Bronchial epithelial cell (primary cell): ENCODE data around the gene CUBN. TPM values are rescaled to one million over a fixed set of nuclear protein-coding genes. Genes with fewer than 3 reads are reported as not detected.

Source experiments
- DNase-seq: peaks from one replicate; pipeline ENCODE4 v3.0.0-alpha.2; 2010; ENCODE audit warnings: low read depth
- FAIRE-seq: peaks from 2 replicates; lab custom pipeline; 2011; peaks lifted over from hg19 to GRCh38; lab: Jason Lieb, UNC
- H3K27me3 ChIP-seq: 2 replicates; pipeline ENCODE4 v1.5.1; 2011; ENCODE audit warnings: low read length; ENCODE audit not compliant: control insufficient read depth, insufficient read depth
- H3K36me3 ChIP-seq: 2 replicates; pipeline ENCODE4 v1.5.1; 2011; ENCODE audit warnings: low read length; ENCODE audit not compliant: control insufficient read depth, insufficient read depth
- H3K4me3 ChIP-seq: 2 replicates; pipeline ENCODE4 v1.5.1; 2011; ENCODE audit warnings: mild to moderate bottlenecking, low read depth, low read length, control low read depth
- CTCF ChIP-seq: IDR thresholded peaks from 2 replicates; pipeline ENCODE4 v1.5.1; 2011; ENCODE audit warnings: mild to moderate bottlenecking, moderate library complexity, low read length, control low read depth, inconsistent platforms; ENCODE audit not compliant: insufficient read depth, severe bottlenecking
- total RNA-seq: library from RNA; depleted of rRNA; stranded (reverse); fragments of >200 nt; gene quantifications from 2 replicates; pipeline ENCODE4 v1.2.1, GENCODE V29; 2014

The CUBN gene
- total RNA-seq, 1 donor from 2014 or later, result 0.53 TPM

DNA sequence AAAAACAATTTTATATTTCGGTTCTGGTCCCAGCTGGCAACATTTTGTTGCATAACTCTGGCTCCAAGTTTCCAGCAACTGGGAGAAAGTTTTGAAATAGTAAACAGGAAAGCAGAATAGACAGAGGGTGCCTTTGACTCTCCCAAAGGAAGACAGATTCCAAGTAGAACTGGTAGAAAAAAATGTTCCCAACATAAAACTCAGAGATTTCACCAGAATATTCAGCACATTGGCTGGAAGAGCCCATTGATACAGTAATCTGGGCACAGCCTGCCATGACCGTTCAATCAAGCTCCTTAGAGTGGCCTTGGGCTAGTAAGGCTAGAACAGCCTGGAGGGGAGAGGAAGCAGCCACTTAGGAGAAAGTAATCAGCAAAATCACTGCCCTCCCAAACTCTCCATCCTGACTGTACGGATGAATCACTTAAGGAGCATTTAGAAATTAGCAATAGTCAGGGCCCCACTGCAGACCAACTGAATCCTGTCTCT is 120.4 kb downstream of the CUBN start:
- no peak for FAIRE-seq
- peak; percentile 57 for DNase-seq

GRCh38 chr10:17007418-17007770 is 122.2 kb downstream of the CUBN start:
- no peak for FAIRE-seq
- DNase-seq, result no peak
- Histone ChIP-seq H3K36me3 (no peaks in the 10 kb centered on the region), H3K4me3 (no peak overlapping the region), H3K27me3 (no peaks in the 10 kb centered on the region)
- TF ChIP-seq CTCF, result no peak

More for the DNA sequence above, 120.4 kb downstream of the CUBN start:
- no peaks in the 10 kb centered on the region for H3K27me3 ChIP-seq
- H3K4me3 ChIP-seq, result no peak overlapping the region
- no peaks in the 10 kb centered on the region for H3K36me3 ChIP-seq
- no peak for TF ChIP-seq CTCF

- H3K36me3 ChIP-seq, result no peaks in the 10 kb centered on the region
- TF ChIP-seq CTCF, result no peak
- FAIRE-seq (no peak), DNase-seq (peak; percentile 33)
- no peak overlapping the region for H3K4me3 ChIP-seq
- H3K27me3 ChIP-seq, result no peaks in the 10 kb centered on the region
Measured at GRCh38 chr10:17006631-17007417, 122.8 kb downstream of the CUBN start.

DNA sequence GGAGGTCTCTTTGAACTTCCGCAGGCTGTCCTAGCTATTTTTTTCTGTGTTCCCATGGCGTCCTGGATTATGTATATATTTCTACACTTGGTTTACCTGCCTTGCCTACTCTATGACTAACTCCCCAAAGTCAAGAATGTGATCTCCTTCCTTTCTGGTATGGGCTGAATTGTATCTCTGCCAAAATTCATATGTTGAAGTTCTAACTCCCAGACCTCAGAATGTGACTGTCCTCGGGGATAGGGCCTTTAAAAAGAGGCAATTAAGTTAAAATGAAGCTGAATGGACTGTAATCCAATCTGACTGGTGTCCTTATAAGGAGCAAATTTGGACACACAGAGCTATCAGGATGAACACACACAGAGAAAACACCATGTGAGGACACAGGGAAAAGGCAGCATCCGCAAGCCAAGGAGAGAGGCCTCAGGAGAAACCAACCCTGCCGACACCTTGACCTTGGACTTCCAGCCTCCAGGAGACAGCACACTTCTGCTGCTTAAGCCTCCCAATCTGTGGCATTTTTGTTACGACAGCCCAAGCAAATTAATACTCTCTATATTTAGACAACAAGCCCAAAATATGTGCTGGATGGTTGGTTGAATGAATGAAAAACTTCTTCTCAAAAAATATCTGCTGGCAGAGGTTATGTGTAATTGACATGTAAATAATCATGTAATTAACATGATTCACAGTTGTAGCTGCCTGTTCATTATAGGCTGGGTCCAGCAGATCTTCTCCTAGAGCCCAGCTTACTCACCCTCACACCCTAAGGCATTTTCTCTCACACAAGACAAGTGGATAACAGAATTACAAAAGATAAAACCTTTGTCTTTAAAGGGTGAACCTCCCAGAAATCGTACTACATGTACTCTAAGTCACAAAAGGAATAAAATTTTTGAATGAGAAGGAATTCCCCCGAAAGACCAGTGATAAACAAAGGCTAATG is 123.7 kb downstream of the CUBN start:
- FAIRE-seq (no peak), DNase-seq (peak; percentile 82)
- Histone ChIP-seq H3K27me3 (no peaks in the 10 kb centered on the region), H3K36me3 (no peaks in the 10 kb centered on the region), H3K4me3 (no peak overlapping the region)
- TF ChIP-seq CTCF, result no peak

DNA sequence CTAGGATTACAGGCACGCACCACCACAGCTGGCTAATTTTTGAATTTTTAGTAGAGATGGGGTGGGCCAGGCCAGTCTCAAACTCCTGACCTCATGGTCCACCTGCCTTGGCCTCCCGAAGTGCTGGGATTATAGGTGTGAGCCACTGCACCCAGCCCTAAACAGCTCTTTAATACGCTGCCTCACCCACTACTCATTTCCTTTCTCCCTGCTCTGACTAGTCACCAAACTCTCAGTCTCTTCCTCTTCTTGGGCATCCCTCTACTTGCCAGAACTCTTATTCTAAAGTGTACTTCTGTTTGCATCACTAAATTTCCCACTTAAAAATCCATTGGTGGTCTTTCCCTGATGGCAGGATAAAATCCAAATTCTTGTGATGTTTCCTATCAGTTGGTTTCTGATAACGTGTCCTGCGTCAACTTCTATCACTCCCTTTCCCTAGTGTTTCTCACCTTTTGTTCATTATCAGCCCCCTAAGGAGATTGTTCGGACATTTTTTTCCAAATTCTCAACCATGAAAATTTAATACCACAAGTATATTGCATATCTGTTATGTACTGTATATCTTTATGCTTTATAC is 124.7 kb downstream of the CUBN start:
- H3K27me3 ChIP-seq, result no peaks in the 10 kb centered on the region
- H3K4me3 ChIP-seq, result no peak overlapping the region
- no peak for FAIRE-seq
- no peaks in the 10 kb centered on the region for H3K36me3 ChIP-seq
- DNase-seq, result peak; percentile 59
- no peak for TF ChIP-seq CTCF
